Measurements from ENCODE around the gene ELMO2. TPM values are rescaled to one million over a fixed set of nuclear protein-coding genes. Genes with fewer than 3 reads are reported as not detected.

The ELMO2 gene
- total RNA-seq, 1 experiment from 2014 or later, result 28.6 TPM

GRCh38 chr20:46367967-46368901 lies 38.2 kb downstream of the ELMO2 start:
- peak; percentile 36 for DNase-seq (ENCODE audit: low spot score)

DNA sequence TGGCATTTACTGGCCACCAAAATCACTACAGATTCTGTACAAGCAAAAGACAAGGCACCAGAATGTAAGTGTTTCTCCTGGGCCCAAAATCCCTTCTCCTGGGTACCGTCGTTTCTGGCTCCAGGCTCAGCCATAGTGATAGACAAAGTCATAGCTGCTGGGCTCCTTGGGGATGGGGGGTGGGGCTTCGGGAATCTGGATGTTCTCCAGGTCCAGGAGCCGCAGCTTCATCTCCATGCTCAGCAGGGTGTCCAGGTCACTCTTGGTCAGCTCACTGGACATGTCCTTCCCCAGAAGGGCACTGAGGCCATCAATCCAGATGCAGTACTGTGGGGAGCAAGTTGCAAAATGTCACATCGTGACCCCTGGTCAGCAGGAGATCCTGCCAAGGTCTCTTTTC lies 39.2 kb downstream of the ELMO2 start:
- no peak for DNase-seq (ENCODE audit: low spot score)

DNA sequence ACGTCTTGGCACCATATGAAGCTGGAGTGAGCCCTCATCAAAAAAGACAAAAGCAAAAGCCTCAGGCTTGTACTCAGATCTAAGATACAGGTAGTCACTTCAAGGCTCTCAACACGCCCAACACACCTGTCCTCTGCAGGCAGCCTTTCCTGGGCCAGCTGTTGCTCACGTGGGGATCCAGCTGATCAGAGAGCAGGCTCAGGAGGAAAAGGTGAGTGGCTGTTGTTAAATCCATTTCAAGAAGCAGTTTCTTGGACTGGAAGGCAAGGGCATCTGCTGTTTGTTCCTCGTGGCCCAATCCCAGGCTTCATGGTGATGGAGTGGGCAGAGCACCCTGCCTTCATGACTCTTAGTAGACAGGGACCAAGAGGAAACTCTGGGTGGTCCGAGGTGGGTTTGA lies 39.6 kb downstream of the ELMO2 start:
- no peak for DNase-seq (ENCODE audit: low spot score)

GRCh38 chr20:46365487-46366220 lies 40.8 kb downstream of the ELMO2 start:
- no peak for DNase-seq (ENCODE audit: low spot score)

DNA sequence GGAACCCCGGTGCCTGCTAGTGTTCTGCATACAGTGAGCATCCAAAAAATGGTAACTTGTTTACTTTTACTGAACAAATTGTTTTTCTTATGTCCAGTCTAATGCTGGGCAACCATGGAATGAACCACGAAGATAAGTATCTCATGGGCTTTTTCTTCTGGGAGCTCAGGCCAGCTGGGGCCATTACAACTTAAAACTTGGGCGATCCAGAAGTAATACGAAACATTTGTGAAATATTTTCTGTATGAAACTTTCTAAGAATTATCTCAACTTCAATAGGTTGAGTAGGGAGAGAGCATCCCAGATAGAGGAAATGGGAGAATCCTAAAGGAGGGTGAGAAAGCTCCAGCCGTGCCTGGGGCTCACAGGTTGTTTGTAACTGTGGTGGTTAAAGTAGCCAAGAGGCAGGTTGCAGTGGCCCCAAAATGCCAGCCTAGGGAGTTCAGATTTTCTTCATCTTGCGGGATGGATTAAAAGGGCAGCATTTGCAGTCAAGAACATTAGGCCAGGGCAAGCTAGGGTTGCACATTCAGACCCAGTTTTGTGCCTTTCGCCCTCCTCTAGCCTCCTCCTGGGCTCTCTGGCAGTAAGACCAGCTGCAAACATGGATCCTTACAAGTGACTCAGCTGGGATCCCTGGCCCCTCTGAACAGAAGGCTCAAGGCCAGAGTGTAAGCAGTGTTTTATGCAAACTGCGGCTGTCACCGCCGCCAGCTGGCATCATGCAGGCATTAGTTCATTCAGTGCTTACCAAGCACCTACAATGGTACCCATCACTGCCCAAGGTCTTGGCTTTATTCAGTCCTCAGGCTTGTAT lies 41.5 kb downstream of the ELMO2 start:
- no peak for DNase-seq (ENCODE audit: low spot score)

GRCh38 chr20:46363874-46364669 lies 42.3 kb downstream of the ELMO2 start:
- peak; percentile 93 for DNase-seq (ENCODE audit: low spot score)

GRCh38 chr20:46362921-46363867 lies 43.2 kb downstream of the ELMO2 start:
- no peak for DNase-seq (ENCODE audit: low spot score)

- DNase-seq (ENCODE audit: low spot score), result no peak
Measured at GRCh38 chr20:46361811-46362210, 44.6 kb downstream of the ELMO2 start.

GRCh38 chr20:46361381-46361780 lies 45.0 kb downstream of the ELMO2 start:
- DNase-seq (ENCODE audit: low spot score), result no peak

DNA sequence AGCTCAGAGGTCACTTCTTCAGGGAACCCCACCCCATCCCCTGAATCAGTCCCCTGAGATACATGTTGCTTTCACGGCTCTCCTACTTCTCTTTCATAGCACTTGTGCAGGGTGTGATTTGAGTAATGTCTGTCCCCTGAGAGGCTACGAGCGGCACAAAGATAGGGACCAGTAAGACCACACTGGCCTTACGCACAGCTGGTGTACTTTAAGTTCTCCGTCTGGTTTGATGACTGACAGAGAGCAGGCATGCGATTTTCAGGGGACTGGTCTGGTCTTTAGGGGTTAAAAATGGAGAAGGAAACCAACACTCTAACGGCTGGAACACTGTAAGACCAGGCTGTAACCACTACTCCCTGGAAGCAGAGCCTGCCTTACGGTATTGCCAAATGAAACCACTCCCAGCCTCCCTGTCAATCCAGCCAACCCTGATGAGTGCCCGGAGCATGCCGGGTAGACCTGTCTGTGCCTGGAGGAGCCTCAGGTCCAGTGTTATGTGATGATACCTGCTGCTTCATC lies 47.1 kb downstream of the ELMO2 start:
- no peak for DNase-seq (ENCODE audit: low spot score)

DNA sequence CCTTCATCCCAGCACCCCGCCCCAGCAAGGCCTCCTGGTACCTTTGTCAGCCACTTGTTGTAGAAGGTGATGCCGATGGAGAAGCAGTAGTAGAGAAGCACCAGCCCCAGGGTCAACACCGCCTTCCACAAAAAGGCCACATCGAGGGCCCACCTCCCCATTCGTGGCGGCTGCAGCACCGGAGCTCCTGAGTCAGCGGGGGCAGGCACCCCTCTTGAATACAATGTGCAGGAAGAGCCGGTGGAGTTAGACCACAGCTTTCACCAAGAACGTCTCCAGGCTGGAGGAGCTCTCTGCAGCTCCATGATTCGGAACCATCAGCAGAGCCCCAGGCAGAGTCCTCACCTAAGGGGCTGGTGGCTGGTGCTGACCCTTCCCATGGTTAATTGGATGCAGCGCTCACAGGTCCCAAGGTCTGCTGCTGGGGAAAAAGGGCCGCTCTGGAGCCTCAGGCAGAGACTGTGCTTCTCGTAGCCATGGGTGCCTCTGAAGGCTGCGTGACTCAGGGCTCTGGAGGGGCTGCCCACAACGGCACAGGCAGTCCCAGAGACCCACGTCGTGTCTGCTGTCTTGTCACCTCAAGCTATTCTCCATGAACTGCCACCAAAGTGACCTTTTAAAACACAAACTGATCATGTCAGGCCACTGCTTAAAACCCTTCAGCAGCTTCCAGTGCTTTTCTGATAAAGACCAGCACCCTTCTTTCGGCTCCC lies 47.9 kb downstream of the ELMO2 start:
- no peak for DNase-seq (ENCODE audit: low spot score)

DNA sequence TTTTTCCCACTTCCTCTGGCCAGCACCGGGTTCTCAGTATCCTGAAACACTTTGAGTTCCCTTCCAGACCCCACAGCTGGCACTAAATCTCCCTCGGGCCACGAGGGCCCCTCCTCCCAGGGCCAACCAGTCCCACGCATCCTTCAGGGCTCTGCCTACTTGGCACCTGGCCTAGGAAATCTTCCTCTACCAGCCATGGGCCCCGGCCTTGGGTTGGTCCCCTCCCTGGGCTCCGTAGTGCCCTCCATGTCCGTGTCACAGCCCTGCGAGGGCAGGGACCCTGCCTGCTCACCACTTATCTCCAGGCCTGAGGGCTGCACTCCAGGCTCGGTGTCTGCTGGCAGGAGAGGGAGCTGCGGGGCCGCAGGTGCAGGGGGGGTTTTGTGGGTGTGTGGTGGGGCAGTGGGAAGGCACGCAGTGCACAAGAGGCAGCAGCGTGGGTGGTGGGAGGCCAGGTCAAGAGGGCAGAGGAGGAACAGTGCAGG lies 49.3 kb downstream of the ELMO2 start:
- no peak for DNase-seq (ENCODE audit: low spot score)

DNA sequence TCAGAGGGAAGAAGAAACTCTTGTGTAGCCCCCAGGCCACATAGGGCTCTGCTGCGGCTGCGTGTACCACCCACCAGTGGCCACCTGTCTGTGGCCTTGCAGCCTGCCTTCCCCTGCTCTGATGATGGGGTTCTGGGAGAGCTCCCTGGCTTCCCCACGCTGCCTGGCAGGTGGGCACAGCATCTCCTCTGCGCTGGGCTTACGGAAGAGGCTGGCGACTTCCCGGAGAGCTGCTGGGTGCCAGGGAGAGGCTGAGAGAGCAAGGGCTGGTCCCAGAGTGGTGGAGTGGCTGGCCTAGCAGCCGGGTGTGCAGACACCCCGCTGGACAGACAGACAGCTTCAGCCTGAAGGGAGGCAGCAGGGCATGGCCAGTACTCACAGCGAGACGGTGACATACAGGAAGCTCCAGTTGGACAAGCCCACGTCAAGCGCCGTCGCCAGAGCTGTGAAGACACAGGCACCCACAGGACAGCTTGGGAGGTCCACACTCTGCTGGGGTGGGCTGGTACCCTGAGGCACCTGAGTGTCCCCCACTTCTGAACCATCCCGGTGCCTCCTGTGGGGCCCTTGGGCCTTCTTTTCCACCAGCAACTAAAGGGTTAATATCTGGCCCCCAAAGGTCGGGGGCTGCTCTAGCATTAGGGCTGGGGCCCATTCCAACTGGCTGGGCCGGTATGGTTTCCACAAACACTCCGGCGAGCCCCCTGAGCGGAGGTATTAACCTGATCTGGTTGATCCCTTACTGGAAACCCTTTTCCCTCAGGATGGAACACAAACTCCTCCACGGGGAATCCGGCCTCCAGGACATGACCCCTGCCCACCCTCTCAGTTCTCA lies 50.0 kb downstream of the ELMO2 start:
- no peak for DNase-seq (ENCODE audit: low spot score)

GRCh38 chr20:46355778-46356177 lies 50.6 kb downstream of the ELMO2 start:
- no peak for DNase-seq (ENCODE audit: low spot score)

- no peak for DNase-seq (ENCODE audit: low spot score)
Measured at GRCh38 chr20:46354920-46355654, 51.3 kb downstream of the ELMO2 start.

- no peak for DNase-seq (ENCODE audit: low spot score)
Measured at GRCh38 chr20:46354207-46354555, 52.2 kb downstream of the ELMO2 start.

DNA sequence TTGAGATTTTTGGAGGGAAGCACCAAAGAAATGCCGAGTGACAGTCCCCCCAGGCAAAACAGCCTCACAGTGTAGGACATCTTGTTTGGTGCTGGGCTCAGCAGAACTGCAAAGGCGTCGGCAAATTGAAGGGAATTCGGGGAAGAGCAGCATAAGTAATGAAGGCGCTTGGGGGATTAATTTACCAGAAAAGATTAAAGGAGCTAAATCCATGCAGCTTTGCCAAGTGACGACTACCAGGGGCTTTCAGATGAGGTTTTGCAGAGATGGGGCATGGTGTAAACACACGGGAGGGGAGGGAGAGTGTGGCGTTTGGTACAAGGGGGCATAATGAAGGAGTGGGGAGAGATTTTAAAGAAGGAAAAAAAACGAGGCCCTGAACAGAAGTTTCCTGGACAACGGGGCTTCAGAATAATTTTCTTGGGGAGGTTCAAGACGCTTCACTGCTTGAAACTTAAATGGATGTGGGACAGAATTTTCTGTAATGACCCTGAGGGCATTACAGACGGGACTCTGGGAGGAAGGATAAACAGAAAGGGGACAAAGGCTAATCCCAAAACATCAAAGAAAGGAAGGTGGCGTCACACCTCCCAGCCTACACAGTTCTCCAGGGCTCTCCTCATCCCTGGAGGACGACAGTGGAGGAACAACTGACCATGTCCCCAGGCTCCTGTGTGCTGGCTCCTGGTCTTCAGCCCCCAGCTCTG lies 52.8 kb downstream of the ELMO2 start:
- DNase-seq (ENCODE audit: low spot score), result no peak
